Measurements from ENCODE around the gene ANKRD30A.
"Not testable (repeated sequence)": the region's sequence is repeated elsewhere in the genome, so short reads cannot be mapped to it uniquely, and the experiment has no call there.

ANKRD30A gene

DNA sequence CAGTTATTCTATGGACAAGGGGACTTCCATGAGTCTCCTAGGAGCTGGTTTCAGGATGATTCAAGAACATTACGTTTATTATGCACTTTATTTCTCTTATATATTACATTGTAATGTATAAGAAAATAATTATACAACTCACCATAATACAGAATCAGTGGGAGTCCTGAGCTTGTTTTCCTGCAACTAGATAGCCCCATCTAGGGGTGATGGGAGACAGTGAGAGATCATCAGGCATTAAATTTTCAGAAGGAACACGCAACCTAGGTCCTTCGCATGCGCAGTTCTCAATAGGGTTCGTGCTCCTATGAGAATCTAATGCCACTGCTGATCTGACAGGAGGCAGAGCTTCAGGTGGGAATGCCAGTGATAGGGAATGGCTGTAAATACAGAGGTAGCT is 137.9 kb downstream of the ANKRD30A start:
- DNase-seq: no peak

- DNase-seq: no peak
These were observed 142.9 kb downstream of the ANKRD30A start for GRCh38 chr10:37268266-37268665.

DNA sequence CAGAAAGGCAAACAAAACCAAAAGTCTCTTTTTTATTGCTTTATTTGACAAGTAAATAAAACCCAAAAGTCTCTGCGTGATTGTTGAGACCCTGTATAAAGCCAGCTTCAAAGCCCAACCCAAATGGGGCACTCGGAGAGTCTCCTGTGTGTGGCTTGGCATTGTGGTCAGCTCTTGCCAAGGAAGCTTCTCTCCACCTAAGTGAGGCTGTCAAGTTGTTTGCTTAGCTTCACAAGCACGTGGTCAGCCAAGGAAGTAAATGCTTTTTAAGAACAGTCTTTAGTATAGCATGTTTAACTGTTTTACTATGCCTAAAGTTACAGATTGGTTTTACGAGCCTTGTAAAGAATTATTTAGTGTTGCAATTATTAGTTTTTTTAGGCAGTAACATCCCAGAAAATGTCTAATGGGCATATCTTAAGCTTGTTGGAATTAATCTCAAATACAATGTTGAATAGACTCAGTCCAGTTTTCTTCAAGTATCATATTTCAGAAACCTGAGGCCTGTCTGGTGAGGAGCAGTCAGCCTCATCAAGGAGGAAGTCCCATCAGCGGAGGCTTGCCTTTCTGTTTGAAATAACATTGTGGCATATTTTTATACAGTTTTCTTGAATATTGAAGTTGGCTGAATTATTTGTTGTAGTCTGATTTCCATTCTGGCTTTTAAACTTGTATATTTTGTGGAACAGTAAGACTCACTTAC is 144.3 kb downstream of the ANKRD30A start:
- no peak for DNase-seq

DNA sequence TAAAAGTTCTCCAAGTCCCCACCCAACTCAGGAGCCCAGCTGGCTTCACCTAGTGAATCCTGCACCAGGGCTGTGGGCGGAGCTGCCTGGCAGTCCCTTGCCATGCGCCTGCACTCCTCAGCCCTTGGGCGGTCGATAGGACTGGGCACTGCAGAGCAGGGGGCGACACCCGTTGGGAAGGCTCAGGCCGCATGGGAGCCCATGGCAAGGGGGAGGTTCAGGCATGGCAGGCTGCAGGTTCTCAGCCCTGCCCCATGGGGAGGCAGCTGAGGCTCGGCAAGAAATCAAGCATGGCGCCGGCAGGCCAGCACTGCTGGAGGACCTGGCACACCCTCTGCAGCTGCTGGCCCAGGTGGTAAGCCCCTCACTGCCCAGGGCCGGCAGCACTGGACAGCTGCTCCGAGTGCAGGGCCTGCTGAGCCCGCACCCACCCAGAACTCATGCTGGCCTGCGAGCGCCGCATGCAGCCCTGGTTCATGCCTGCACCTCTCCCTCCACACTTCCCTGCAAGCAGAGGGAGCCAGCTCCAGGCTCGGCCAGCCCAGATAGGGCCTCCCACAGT is 149.9 kb downstream of the ANKRD30A start:
- DNase-seq: no peak

DNA sequence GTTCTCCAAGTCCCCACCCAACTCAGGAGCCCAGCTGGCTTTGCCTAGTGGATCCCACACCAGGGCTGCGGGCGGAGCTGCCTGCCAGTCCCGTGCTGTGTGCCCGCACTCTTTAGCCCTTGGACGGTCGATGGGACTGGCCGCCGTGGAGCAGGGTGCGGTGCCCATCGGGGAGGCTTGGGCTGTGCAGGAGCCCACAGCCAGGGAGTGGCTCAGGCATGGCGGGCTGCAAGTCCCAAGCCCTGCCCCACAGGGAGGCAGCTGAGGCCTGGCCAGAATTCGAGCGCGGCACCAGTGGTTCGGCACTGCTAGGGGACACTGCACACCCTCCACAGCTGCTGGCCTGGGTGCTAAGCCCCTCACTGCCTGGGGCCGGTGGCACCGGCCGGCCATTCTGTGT is 159.7 kb downstream of the ANKRD30A start:
- no peak for DNase-seq

GRCh38 chr10:37289833-37290464 is 164.6 kb downstream of the ANKRD30A start:
- DNase-seq: no peak

DNA sequence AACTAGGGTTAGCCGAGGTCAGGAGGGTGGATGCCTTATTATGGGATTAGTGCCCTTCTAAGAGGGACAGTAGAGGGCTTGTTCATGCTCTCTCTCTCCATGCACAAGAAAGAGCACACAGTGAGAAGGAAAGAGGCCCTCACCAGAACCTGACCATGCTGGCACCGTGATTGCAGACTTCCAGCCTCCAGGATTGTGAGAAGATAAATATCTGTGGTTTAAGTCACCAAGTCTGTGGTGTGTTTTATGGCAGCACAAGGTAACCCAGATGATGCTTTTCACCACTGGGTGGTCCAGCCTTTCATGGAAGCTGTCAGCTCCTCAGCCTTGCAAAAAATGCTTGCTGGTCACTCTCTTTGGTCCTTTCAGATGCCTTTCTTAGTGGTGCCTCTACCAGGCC is 175.9 kb downstream of the ANKRD30A start:
- DNase-seq: no peak

GRCh38 chr10:37304036-37304435 is 178.6 kb downstream of the ANKRD30A start:
- DNase-seq: no peak

GRCh38 chr10:37314350-37314749 is 189.0 kb downstream of the ANKRD30A start:
- no peak for DNase-seq

- DNase-seq: no peak
These were observed 189.5 kb downstream of the ANKRD30A start for GRCh38 chr10:37314862-37315261.

DNA sequence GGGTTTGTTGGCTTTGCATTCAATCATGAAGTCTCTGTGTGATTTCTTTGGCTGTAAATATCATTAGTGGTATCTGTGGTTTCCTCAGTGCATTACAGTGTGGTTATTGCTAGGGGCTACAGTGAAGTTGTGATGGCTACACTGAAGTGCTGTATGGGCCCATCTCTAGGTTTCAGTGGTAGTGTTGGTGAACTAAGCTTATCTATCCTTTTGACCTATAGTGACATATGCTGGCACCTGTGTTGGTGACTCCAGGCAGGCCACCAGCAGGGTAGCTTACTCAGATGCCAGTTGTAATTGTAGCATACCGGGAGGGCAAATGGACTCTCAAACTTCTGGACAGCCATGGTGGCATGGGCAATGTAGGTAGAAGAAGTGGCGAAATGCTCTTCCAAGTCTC is 219.0 kb downstream of the ANKRD30A start:
- no peak for DNase-seq

- no peak for DNase-seq
These were observed 254.6 kb downstream of the ANKRD30A start for GRCh38 chr10:37379991-37380390.

DNA sequence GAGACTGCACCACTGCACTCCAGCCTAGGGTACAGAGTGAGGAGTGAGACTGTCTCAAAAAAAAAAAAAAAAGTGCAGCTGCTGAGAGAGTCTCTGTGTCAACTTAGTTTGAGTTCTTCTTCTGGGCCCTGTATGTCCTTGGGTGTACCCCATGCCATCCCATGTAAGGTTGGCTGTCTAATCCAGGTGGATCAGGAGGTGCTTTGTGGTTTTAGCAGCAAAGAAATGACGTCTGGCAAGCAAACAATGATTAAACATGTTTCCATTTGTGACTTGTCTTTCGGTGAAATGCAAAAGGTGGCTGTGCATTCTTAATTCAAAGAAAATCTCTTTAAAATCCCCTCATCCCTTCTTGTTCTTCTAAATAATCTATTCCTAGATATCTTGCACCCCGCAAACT is 255.9 kb downstream of the ANKRD30A start:
- no peak for DNase-seq

DNA sequence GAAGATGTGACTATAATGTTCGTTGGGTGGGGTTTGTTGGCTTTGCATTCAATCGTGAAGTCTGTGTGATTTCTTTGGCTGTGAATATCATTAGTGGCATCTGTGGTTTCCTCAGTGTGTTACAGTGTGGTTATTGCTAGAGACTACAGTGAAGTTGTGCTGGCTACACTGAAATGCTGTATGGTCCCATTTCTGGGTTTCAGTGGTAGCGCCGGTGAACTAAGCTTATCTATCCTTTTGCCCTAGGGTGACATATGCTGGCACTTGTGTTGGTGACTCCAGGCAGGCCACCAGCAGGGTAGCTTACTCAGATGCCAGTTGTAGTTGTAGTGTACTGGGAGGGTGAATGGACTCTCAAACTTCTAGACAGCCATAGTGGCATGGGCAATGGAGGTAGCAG is 259.5 kb downstream of the ANKRD30A start:
- no peak for DNase-seq

- DNase-seq: no peak
These were observed 265.5 kb downstream of the ANKRD30A start for GRCh38 chr10:37390926-37391325.

DNA sequence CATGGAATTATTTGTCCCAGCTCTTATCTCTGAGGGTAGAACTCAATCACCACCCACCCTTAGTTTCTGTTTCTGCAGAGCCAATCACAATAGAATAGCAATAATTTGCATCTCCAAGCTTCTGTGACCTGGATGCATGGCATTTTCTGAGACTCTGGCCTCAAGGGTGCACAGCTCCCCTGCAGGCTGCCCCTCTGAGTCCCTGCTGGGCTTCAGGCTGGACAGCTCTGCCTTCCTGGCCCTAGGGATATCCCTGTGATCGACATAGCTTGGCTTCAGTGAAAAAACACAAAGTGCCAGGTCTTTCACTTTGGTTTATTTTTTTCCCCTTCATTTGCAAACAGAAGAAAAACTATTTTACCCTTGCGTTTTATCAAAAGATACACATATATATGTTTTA is 275.4 kb downstream of the ANKRD30A start:
- not testable (repeated sequence) for DNase-seq

DNA sequence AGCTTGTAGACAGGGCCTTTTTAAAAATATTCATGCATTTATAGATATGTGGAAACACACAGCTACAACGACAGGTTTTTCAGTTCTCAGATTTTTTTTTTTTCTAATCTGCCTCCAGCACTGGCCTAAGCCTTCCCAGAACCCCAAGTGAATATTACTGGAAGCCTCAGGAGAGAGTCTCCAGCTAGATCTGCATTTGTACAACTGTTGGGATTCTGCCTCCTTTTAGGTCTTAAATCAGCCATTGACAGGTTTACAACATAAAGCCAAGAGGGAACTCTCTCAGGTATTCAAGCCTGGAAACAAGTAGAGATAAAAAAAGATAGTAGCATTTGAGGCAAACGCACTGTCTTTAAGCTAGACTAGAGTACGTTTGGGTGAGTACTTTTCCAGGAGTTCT is 275.8 kb downstream of the ANKRD30A start:
- DNase-seq: no peak

GRCh38 chr10:37403776-37404175 is 278.4 kb downstream of the ANKRD30A start:
- no peak for DNase-seq

Measured in EL (cell line).